Measurements from ENCODE around the gene PLIN3. TPM values are rescaled to one million over a fixed set of nuclear protein-coding genes. Genes with fewer than 3 reads are reported as not detected.

PLIN3 gene
- total RNA-seq, 1 donor from 2014 or later, result 33.4 TPM

Other genes starting within 250 kb of the PLIN3 start
- gene TNFAIP8L1, start 228.2 kb downstream of the PLIN3 start, total RNA-seq, result 16.5 and 17.5 TPM in 2 replicates
- gene MYDGF, start 197.3 kb downstream of the PLIN3 start, total RNA-seq, result 77.4 and 80.4 TPM in 2 replicates
- gene DPP9, start 143.8 kb downstream of the PLIN3 start, total RNA-seq, result 93.9 and 94.7 TPM in 2 replicates
- 13.4 and 13.7 TPM in 2 replicates for gene FEM1A, start 75.9 kb downstream of the PLIN3 start, total RNA-seq
- gene TICAM1, start 36.0 kb downstream of the PLIN3 start, total RNA-seq, result 20.5 and 22.8 TPM in 2 replicates
- 1.1 and 1.2 TPM in 2 replicates for gene ARRDC5, start 35.2 kb upstream of the PLIN3 start, total RNA-seq
- 139 and 141 TPM in 2 replicates for gene UHRF1, start 41.8 kb upstream of the PLIN3 start, total RNA-seq
- gene KDM4B, start 101.4 kb upstream of the PLIN3 start, total RNA-seq, result 28.8 and 35.0 TPM in 2 replicates